Measurements from ENCODE around the gene AATF. TPM values are rescaled to one million over a fixed set of nuclear protein-coding genes. Genes with fewer than 3 reads are reported as not detected.

Gene AATF
- total and polyA plus RNA-seq, 2 donors (not counting 1 experiment from before 2014, with no cell fraction given), result 23.9 to 54.8 TPM

- TF ChIP-seq CTCF (IDR thresholded peaks at IDR 0.05) (no peak), EZH2 (IDR thresholded peaks at IDR 0.05; ENCODE audit: borderline replicate concordance, insufficient read depth, low read depth, low read length, poor library complexity, severe bottlenecking) (no peak)
- Histone ChIP-seq H3K27ac (ENCODE audit: low read length in 2 of 2) (no peak overlapping the region), H4K20me1 (ENCODE audit: control insufficient read depth, insufficient read depth, low read length, poor library complexity, severe bottlenecking) (peaks cover 41% of the 10 kb centered on the region), H3K36me3 (replicated peaks in 1 of 2; ENCODE audit: control extremely low read depth in 1 of 2, control insufficient read depth in 1 of 2, extremely low read depth in 1 of 2, insufficient read depth in 2 of 2, low read length in 1 of 2) (no peaks in the 10 kb centered on the region), H3K9me3 (ENCODE audit: control extremely low read depth in 1 of 3, control insufficient read depth in 2 of 3, insufficient read depth in 1 of 3, low read length in 2 of 3) (no peaks in the 10 kb centered on the region), H3K79me2 (ENCODE audit: control insufficient read depth, insufficient read depth, low read length) (peaks cover 47% of the 10 kb centered on the region), H2AFZ (ENCODE audit: insufficient read depth, low read depth, low read length, poor library complexity, severe bottlenecking) (no peak overlapping the region), H3K9ac (ENCODE audit: low read length) (no peak overlapping the region), H3K4me2 (replicated peaks; ENCODE audit: low read depth, low read length, poor library complexity, severe bottlenecking) (no peak overlapping the region), H3K4me3 (ENCODE audit: control extremely low read depth in 1 of 5, extremely low read depth in 1 of 5, insufficient read depth in 1 of 5, low read depth in 2 of 5, low read length in 4 of 5) (no peak overlapping the region), H3K4me1 (ENCODE audit: control insufficient read depth in 2 of 2, insufficient read depth in 2 of 2, low read length in 2 of 2) (peaks cover 6% of the 10 kb centered on the region in 2 donors), H3K27me3 (replicated peaks in 1 of 4; ENCODE audit: control extremely low read depth in 1 of 4, control insufficient read depth in 3 of 4, insufficient read depth in 4 of 4, low read length in 3 of 4) (no peaks in the 10 kb centered on the region)
- no peak overlapping the region for H3K27ac Mint-ChIP-seq
- ATAC-seq (ENCODE audit: low read depth) (no peak), DNase-seq (no peak)
- ChIA-PET CTCF (interaction anchor here (0.6 to 0.7 kb wide), 2 partner anchors 32 to 270 kb away, joined by 3 read pairs; no protein-coding TSS in a partner anchor), POLR2A (interaction anchor here (0.6 kb wide), 1 partner anchor 371 kb away, joined by 3 read pairs; no protein-coding TSS in a partner anchor)
- H3K27me3 Mint-ChIP-seq, result no peaks in the 10 kb centered on the region
- peaks cover 48% of the 10 kb centered on the region for H3K4me1 Mint-ChIP-seq
- intact Hi-C loops (cut with micrococcal nuclease), result no loop called here
- no CpG with 5 or more reads among the region's 1 CpG for WGBS (ENCODE audit: insufficient coverage)
- no peak overlapping the region for H3K4me3 Mint-ChIP-seq
- no peaks in the 10 kb centered on the region for H3K9me3 Mint-ChIP-seq (ENCODE audit: insufficient read depth)
Measured at GRCh38 chr17:36975922-36976515, 27.3 kb downstream of the AATF start.

- Mint-ChIP-seq H3K27ac (no peak overlapping the region), H3K4me1 (peaks cover 56% of the 10 kb centered on the region), H3K9me3 (ENCODE audit: insufficient read depth) (no peaks in the 10 kb centered on the region), H3K27me3 (no peaks in the 10 kb centered on the region), H3K4me3 (no peak overlapping the region)
- Histone ChIP-seq H3K9ac (ENCODE audit: low read length) (no peak overlapping the region), H3K4me1 (ENCODE audit: control insufficient read depth in 2 of 2, insufficient read depth in 2 of 2, low read length in 2 of 2) (peaks cover 6% of the 10 kb centered on the region in 2 donors), H3K9me3 (ENCODE audit: control extremely low read depth in 1 of 3, control insufficient read depth in 2 of 3, insufficient read depth in 1 of 3, low read length in 2 of 3) (no peaks in the 10 kb centered on the region), H3K27me3 (replicated peaks in 1 of 4; ENCODE audit: control extremely low read depth in 1 of 4, control insufficient read depth in 3 of 4, insufficient read depth in 4 of 4, low read length in 3 of 4) (no peaks in the 10 kb centered on the region), H4K20me1 (ENCODE audit: control insufficient read depth, insufficient read depth, low read length, poor library complexity, severe bottlenecking) (peaks cover 31% of the 10 kb centered on the region), H3K79me2 (ENCODE audit: control insufficient read depth, insufficient read depth, low read length) (peaks cover 46% of the 10 kb centered on the region), H3K4me3 (ENCODE audit: control extremely low read depth in 1 of 5, extremely low read depth in 1 of 5, insufficient read depth in 1 of 5, low read depth in 2 of 5, low read length in 4 of 5) (no peak overlapping the region), H3K27ac (ENCODE audit: low read length in 2 of 2) (no peak overlapping the region), H3K4me2 (replicated peaks; ENCODE audit: low read depth, low read length, poor library complexity, severe bottlenecking) (no peak overlapping the region), H2AFZ (ENCODE audit: insufficient read depth, low read depth, low read length, poor library complexity, severe bottlenecking) (no peak overlapping the region), H3K36me3 (replicated peaks in 1 of 2; ENCODE audit: control extremely low read depth in 1 of 2, control insufficient read depth in 1 of 2, extremely low read depth in 1 of 2, insufficient read depth in 2 of 2, low read length in 1 of 2) (no peaks in the 10 kb centered on the region)
- POLR2A ChIA-PET, result no interaction called here
- no peak for DNase-seq
- intact Hi-C loops (cut with micrococcal nuclease), result no loop called here
- TF ChIP-seq CTCF (IDR thresholded peaks at IDR 0.05), result no peak
- no peak for TF ChIP-seq EZH2 (IDR thresholded peaks at IDR 0.05; ENCODE audit: borderline replicate concordance, insufficient read depth, low read depth, low read length, poor library complexity, severe bottlenecking)
- ATAC-seq (ENCODE audit: low read depth), result no peak
- WGBS (ENCODE audit: insufficient coverage), result no CpG with 5 or more reads among the region's 2 CpGs
- CTCF ChIA-PET, result no interaction called here
Measured at GRCh38 chr17:36977066-36977465, 28.3 kb downstream of the AATF start.

All from B cell (primary cell).